SIG-M5 treated with dmso at 0.1 percent for 504 hours (cell line): ENCODE results near the gene PRSS56.
"Not testable (repeated sequence)": the region's sequence is repeated elsewhere in the genome, so short reads cannot be mapped to it uniquely, and the experiment has no call there.

Source experiments
- DNase-seq: peaks from one replicate; lab custom pipeline; 2025; ENCODE audit not compliant: unreplicated experiment; lab: John Stamatoyannopoulos, UW

PRSS56 gene

GRCh38 chr2:232568161-232568560 lies 48.0 kb downstream of the PRSS56 start:
- no peak for DNase-seq

- no peak for DNase-seq
Measured at GRCh38 chr2:232569541-232569940, 49.4 kb downstream of the PRSS56 start.

GRCh38 chr2:232570481-232570880 lies 50.3 kb downstream of the PRSS56 start:
- not testable (repeated sequence) for DNase-seq

- no peak for DNase-seq
Measured at GRCh38 chr2:232571026-232571474, 50.9 kb downstream of the PRSS56 start.

- DNase-seq: no peak
Measured at GRCh38 chr2:232573042-232573441, 52.9 kb downstream of the PRSS56 start.

GRCh38 chr2:232573771-232574435 lies 53.7 kb downstream of the PRSS56 start:
- no peak for DNase-seq

GRCh38 chr2:232574674-232575403 lies 54.7 kb downstream of the PRSS56 start:
- no peak for DNase-seq
